BE2C (cell line): ENCODE results near the gene CCDC152.

Experiments used
- DNase-seq: peaks from one replicate; pipeline ENCODE4 v3.0.0-alpha.2; 2020
- H3K27me3 ChIP-seq: fragments of 250-450 bp; sonication (Bioruptor Pico); 2 replicates; pipeline ENCODE4 v1.5.1; 2020; ENCODE audit warnings: mild to moderate bottlenecking
- H3K36me3 ChIP-seq: fragments of 250-450 bp; sonication (Bioruptor Pico); 2 replicates; pipeline ENCODE4 v1.5.1; 2020; ENCODE audit warnings: mild to moderate bottlenecking
- H3K4me1 ChIP-seq: fragments of 250-450 bp; sonication (Bioruptor Pico); 2 replicates; pipeline ENCODE4 v1.5.1; 2020
- H3K4me3 ChIP-seq: 2 replicates; pipeline ENCODE4 v1.5.1; 2011; ENCODE audit warnings: low read depth, low read length
- H3K9me3 ChIP-seq: fragments of 250-450 bp; sonication (Bioruptor Pico); 2 replicates; pipeline ENCODE4 v1.5.1; 2020
- CTCF ChIP-seq: IDR thresholded peaks from 2 replicates; pipeline ENCODE4 v1.5.1; 2012; ENCODE audit warnings: mild to moderate bottlenecking, low read depth, low read length

The CCDC152 gene

GRCh38 chr5:42753099-42753498, 3.5 kb upstream of the CCDC152 start:
- TF ChIP-seq CTCF, result no peak
- no peaks in the 10 kb centered on the region for H3K4me1 ChIP-seq
- no peak for DNase-seq
- no peaks in the 10 kb centered on the region for H3K27me3 ChIP-seq
- no peak overlapping the region for H3K4me3 ChIP-seq
- H3K9me3 ChIP-seq, result no peaks in the 10 kb centered on the region; the same call in 1 of the 2 replicates
- no peaks in the 10 kb centered on the region for H3K36me3 ChIP-seq

GRCh38 chr5:42759456-42759855, 2.8 kb downstream of the CCDC152 start:
- no peak overlapping the region for H3K4me3 ChIP-seq
- no peak for DNase-seq
- H3K4me1 ChIP-seq, result no peaks in the 10 kb centered on the region
- no peaks in the 10 kb centered on the region for H3K9me3 ChIP-seq
- TF ChIP-seq CTCF, result no peak
- no peaks in the 10 kb centered on the region; the same call in 1 of the 2 replicates for H3K27me3 ChIP-seq
- H3K36me3 ChIP-seq, result no peaks in the 10 kb centered on the region

GRCh38 chr5:42760426-42760825, 3.8 kb downstream of the CCDC152 start:
- H3K4me1 ChIP-seq, result no peaks in the 10 kb centered on the region
- no peaks in the 10 kb centered on the region; the same call in 1 of the 2 replicates for H3K27me3 ChIP-seq
- no peak for TF ChIP-seq CTCF
- DNase-seq, result no peak
- H3K4me3 ChIP-seq, result no peak overlapping the region
- no peaks in the 10 kb centered on the region for H3K9me3 ChIP-seq
- H3K36me3 ChIP-seq, result no peaks in the 10 kb centered on the region

GRCh38 chr5:42761791-42762190, 5.2 kb downstream of the CCDC152 start:
- Histone ChIP-seq H3K9me3 (no peaks in the 10 kb centered on the region), H3K4me1 (no peaks in the 10 kb centered on the region), H3K27me3 (no peaks in the 10 kb centered on the region; the same call in 1 of the 2 replicates), H3K4me3 (no peak overlapping the region), H3K36me3 (no peaks in the 10 kb centered on the region)
- TF ChIP-seq CTCF, result no peak
- no peak for DNase-seq

- no peaks in the 10 kb centered on the region for H3K36me3 ChIP-seq
- no peaks in the 10 kb centered on the region for H3K4me1 ChIP-seq
- H3K9me3 ChIP-seq, result no peaks in the 10 kb centered on the region
- H3K4me3 ChIP-seq, result no peak overlapping the region
- no peaks in the 10 kb centered on the region; the same call in 1 of the 2 replicates for H3K27me3 ChIP-seq
- peak; percentile 49 for TF ChIP-seq CTCF
- DNase-seq, result no peak
These were observed 11.0 kb downstream of the CCDC152 start for GRCh38 chr5:42767491-42768105.

- DNase-seq, result no peak
- no peaks in the 10 kb centered on the region for H3K9me3 ChIP-seq
- TF ChIP-seq CTCF, result no peak
- H3K4me3 ChIP-seq, result no peak overlapping the region
- no peaks in the 10 kb centered on the region for H3K4me1 ChIP-seq
- H3K36me3 ChIP-seq, result no peaks in the 10 kb centered on the region
- H3K27me3 ChIP-seq, result no peaks in the 10 kb centered on the region; the same call in 1 of the 2 replicates
These were observed 11.5 kb downstream of the CCDC152 start for GRCh38 chr5:42768106-42768504.
